SK-N-SH (cell line): Measurements from ENCODE around the gene CCDC88C. TPM values are rescaled to one million over a fixed set of nuclear protein-coding genes. Genes with fewer than 3 reads are reported as not detected.

Source experiments
- CTCF ChIA-PET: fragments of 300-600, 350-600 bp; formaldehyde crosslinking; extraction: SDS; loops from one replicate; lab custom pipeline; 2021; lab: Yijun Ruan, JAX
- POLR2A ChIA-PET: fragments of 350-600 bp; sonication (Branson Sonifier 250); formaldehyde crosslinking; extraction: SDS; loops from one replicate; lab custom pipeline; 2020; ENCODE audit warnings: antibody characterized with exemption, inconsistent platforms; lab: Yijun Ruan, JAX
- DNase-seq: peaks from one replicate; pipeline ENCODE4 v3.0.0; 2012
- H2AFZ ChIP-seq: fragments of 200-600 bp; sonication (generic); 2 replicates; pipeline ENCODE4 v1.8.1; 2016; ENCODE audit warnings: antibody characterized with exemption, mild to moderate bottlenecking, low read depth
- H3F3A ChIP-seq: fragments of 200-600 bp; sonication (generic); replicated peaks from 2 replicates; pipeline ENCODE3; 2016; ENCODE audit warnings: antibody characterized with exemption, mild to moderate bottlenecking; ENCODE audit not compliant: insufficient read depth
- H3K27ac ChIP-seq, 2 experiments: fragments of 200-500 bp in 1 of 2; fragments of 200-600 bp in 1 of 2; sonication (Bioruptor generic) in 1 of 2; sonication (generic), shearing (Covaris generic) in 1 of 2; 2 replicates each; pipeline versions ENCODE4 v1.5.1 to v1.6.1; 2014 to 2016; ENCODE audit warnings: low read depth in 2 of 2, inconsistent platforms in 1 of 2, low read length in 1 of 2, mild to moderate bottlenecking in 1 of 2, mixed read lengths in 1 of 2
- H3K27me3 ChIP-seq: fragments of 200-600 bp; sonication (generic), shearing (Covaris generic); 2 replicates; pipeline ENCODE4 v1.6.1; 2016; ENCODE audit warnings: mixed run types; ENCODE audit not compliant: insufficient read depth
- H3K36me3 ChIP-seq, 2 experiments: fragments of 200-500 bp in 1 of 2; fragments of 200-600 bp in 1 of 2; sonication (Bioruptor generic) in 1 of 2; sonication (generic) in 1 of 2; replicated peaks in 1 of 2; 2 replicates each; pipeline versions ENCODE3 to v1.5.1; 2014 to 2016; ENCODE audit warnings: low read length in 1 of 2, mild to moderate bottlenecking in 1 of 2; ENCODE audit not compliant: insufficient read depth in 2 of 2, control insufficient read depth in 1 of 2
- H3K4me1 ChIP-seq, 2 experiments: fragments of 200-500 bp in 1 of 2; fragments of 200-600 bp in 1 of 2; sonication (Bioruptor generic) in 1 of 2; sonication (generic), shearing (Covaris generic) in 1 of 2; 2 replicates each; pipeline versions ENCODE4 v1.5.1 to v1.6.1; 2014 to 2016; ENCODE audit warnings: low read depth in 1 of 2, low read length in 1 of 2, mixed run types in 1 of 2; ENCODE audit not compliant: insufficient read depth in 2 of 2, control insufficient read depth in 1 of 2
- H3K4me2 ChIP-seq: fragments of 200-600 bp; sonication (generic), shearing (Covaris generic); 2 replicates; pipeline ENCODE4 v1.6.1; 2017; ENCODE audit warnings: mixed run types
- H3K4me3 ChIP-seq, 2 experiments: fragments of 200-500 bp in 1 of 2; fragments of 200-600 bp in 1 of 2; sonication (Bioruptor generic) in 1 of 2; sonication (generic), shearing (Covaris generic) in 1 of 2; 2 replicates each; pipeline versions ENCODE4 v1.5.1 to v1.8.1; 2014 to 2016; ENCODE audit warnings: low read depth in 2 of 2, inconsistent platforms in 1 of 2, low read length in 1 of 2, mild to moderate bottlenecking in 1 of 2, mixed read lengths in 1 of 2, moderate library complexity in 1 of 2
- H3K79me2 ChIP-seq: fragments of 200-600 bp; sonication (generic); 2 replicates; pipeline ENCODE4 v1.8.1; 2017; ENCODE audit warnings: mild to moderate bottlenecking; ENCODE audit not compliant: insufficient read depth
- H3K9ac ChIP-seq: fragments of 200-600 bp; sonication (generic); 2 replicates; pipeline ENCODE4 v1.6.1; 2017; ENCODE audit warnings: mixed run types
- H3K9me2 ChIP-seq: fragments of 200-600 bp; sonication (generic); 2 replicates; pipeline ENCODE4 v1.6.1; 2017; ENCODE audit warnings: mixed run types
- H3K9me3 ChIP-seq: fragments of 200-600 bp; sonication (generic); 2 replicates; pipeline ENCODE4 v1.6.1; 2017; ENCODE audit warnings: mixed run types, mild to moderate bottlenecking, moderate library complexity
- H4K20me1 ChIP-seq: fragments of 200-600 bp; sonication (generic); 2 replicates; pipeline ENCODE4 v1.6.1; 2017; ENCODE audit warnings: mild to moderate bottlenecking, mixed run types; ENCODE audit not compliant: insufficient read depth
- EZH2phosphoT487 ChIP-seq: fragments of 200-600 bp; sonication (generic); IDR thresholded peaks from 2 replicates; pipeline ENCODE4 v1.6.1; 2017; ENCODE audit warnings: low read depth, mixed run types, mild to moderate bottlenecking, antibody characterized with exemption, moderate library complexity, borderline replicate concordance
- NRF1 ChIP-seq: IDR thresholded peaks from 2 replicates; pipeline ENCODE4 v1.6.1; 2012; ENCODE audit warnings: low read depth, mild to moderate bottlenecking, low read length
- REST ChIP-seq: IDR thresholded peaks from 2 replicates; pipeline ENCODE4 v1.6.1; 2012; ENCODE audit warnings: mild to moderate bottlenecking, low read depth, low read length, moderate library complexity
- SMC3 ChIP-seq: IDR thresholded peaks from 2 replicates; pipeline ENCODE4 v1.6.1; 2012; ENCODE audit warnings: low read depth, low read length, improper control_type of control experiment
- WGBS: methylation state at CpG from one replicate; pipeline ENCODE4 v1.1.6; 2017; ENCODE audit warnings: low lambda C conversion rate; 5-methylcytosine and 5-hydroxymethylcytosine counted together
- polyA plus RNA-seq, 3 experiments: library from polyadenylated mRNA; depleted of rRNA; stranded (reverse); fragments of >200 nt; gene quantifications; 2 replicates each; pipeline ENCODE4 v1.2.3, GENCODE V29; 2012
- TF ChIP-seq, protein P1 (sequence below): IDR thresholded peaks from 2 replicates; pipeline ENCODE4 v1.4.0; 2012; ENCODE audit warnings: low read depth, borderline replicate concordance
- TF ChIP-seq, protein P2 (sequence below): IDR thresholded peaks from 2 replicates; pipeline ENCODE4 v1.4.0; 2012; ENCODE audit warnings: low read depth, borderline replicate concordance
- TF ChIP-seq, protein P3 (sequence below): IDR thresholded peaks from 2 replicates; pipeline ENCODE4; 2012

CCDC88C gene
- polyA plus RNA-seq, 1 of the 3 experiments (the other 2 are of a cell fraction), result 0.39 TPM

DNA sequence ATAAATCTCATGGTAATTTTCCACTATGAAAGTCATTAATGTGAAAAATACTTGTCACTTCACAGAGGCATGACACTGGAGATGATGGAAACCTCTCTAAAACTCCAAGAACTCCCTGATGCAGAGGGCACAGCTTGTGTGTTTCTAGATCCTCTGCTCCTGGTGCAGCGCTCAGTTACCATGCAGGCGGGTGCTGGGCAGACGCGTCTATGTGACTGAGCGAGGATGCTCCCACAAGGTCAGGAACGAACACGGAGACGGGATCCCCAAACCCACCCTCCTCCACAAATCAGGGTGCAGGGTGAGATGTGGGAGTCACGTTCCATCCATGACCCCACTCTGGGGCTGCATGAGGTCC is 81.5 kb downstream of the CCDC88C start:
- Histone ChIP-seq H4K20me1 (no peaks in the 10 kb centered on the region), H3K9ac (no peak overlapping the region), H3K9me3 (no peaks in the 10 kb centered on the region), H3K4me1 (peaks cover 0 to 12% of the 10 kb centered on the region in 2 experiments; a peak in 1 of 4 replicates), H3F3A (no peaks in the 10 kb centered on the region), H3K4me2 (no peak overlapping the region), H3K9me2 (no peaks in the 10 kb centered on the region), H3K79me2 (no peaks in the 10 kb centered on the region), H3K27me3 (no peaks in the 10 kb centered on the region), H3K36me3 (no peaks in the 10 kb centered on the region), H3K27ac (no peak overlapping the region), H2AFZ (no peak overlapping the region), H3K4me3 (no peak overlapping the region)
- POLR2A ChIA-PET, result no interaction called here
- TF ChIP-seq, protein P1, sequence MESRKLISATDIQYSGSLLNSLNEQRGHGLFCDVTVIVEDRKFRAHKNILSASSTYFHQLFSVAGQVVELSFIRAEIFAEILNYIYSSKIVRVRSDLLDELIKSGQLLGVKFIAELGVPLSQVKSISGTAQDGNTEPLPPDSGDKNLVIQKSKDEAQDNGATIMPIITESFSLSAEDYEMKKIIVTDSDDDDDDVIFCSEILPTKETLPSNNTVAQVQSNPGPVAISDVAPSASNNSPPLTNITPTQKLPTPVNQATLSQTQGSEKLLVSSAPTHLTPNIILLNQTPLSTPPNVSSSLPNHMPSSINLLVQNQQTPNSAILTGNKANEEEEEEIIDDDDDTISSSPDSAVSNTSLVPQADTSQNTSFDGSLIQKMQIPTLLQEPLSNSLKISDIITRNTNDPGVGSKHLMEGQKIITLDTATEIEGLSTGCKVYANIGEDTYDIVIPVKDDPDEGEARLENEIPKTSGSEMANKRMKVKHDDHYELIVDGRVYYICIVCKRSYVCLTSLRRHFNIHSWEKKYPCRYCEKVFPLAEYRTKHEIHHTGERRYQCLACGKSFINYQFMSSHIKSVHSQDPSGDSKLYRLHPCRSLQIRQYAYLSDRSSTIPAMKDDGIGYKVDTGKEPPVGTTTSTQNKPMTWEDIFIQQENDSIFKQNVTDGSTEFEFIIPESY, result no peak
- TF ChIP-seq, protein P2, sequence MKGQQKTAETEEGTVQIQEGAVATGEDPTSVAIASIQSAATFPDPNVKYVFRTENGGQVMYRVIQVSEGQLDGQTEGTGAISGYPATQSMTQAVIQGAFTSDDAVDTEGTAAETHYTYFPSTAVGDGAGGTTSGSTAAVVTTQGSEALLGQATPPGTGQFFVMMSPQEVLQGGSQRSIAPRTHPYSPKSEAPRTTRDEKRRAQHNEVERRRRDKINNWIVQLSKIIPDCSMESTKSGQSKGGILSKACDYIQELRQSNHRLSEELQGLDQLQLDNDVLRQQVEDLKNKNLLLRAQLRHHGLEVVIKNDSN, result no peak
- TF ChIP-seq, protein P3, sequence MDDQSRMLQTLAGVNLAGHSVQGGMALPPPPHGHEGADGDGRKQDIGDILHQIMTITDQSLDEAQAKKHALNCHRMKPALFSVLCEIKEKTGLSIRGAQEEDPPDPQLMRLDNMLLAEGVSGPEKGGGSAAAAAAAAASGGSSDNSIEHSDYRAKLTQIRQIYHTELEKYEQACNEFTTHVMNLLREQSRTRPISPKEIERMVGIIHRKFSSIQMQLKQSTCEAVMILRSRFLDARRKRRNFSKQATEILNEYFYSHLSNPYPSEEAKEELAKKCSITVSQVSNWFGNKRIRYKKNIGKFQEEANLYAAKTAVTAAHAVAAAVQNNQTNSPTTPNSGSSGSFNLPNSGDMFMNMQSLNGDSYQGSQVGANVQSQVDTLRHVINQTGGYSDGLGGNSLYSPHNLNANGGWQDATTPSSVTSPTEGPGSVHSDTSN, result no peak
- TF ChIP-seq REST (no peak), EZH2phosphoT487 (no peak), SMC3 (no peak), NRF1 (no peak)
- no peak for DNase-seq
- WGBS, result 90% methylated on average over 3 of the region's 9 CpGs
- CTCF ChIA-PET, result interaction anchor here (3.2 to 4.3 kb wide), 2 partner anchors 12 to 82 kb away, joined by 20 to 32 read pairs; partner anchors contain the start of gene CCDC88C
